Heart left ventricle (tissue), 16 donors: ENCODE results near the gene TOMM20. TPM values are rescaled to one million over a fixed set of nuclear protein-coding genes. Genes with fewer than 3 reads are reported as not detected.
"Not testable (repeated sequence)": the region's sequence is repeated elsewhere in the genome, so short reads cannot be mapped to it uniquely, and the experiment has no call there.

Experiments used
- ATAC-seq, 4 donors: fragments of 200-7000 bp; cut with Tn5 transposase; one replicate each; pipeline ENCODE4 v1.9.1; 2020 to 2022; ENCODE audit warnings: moderate library complexity in 4 of 4, mild to moderate bottlenecking in 3 of 4, moderate number of reproducible peaks in 1 of 4
- DNase-seq, 5 donors: peaks; one replicate each; pipeline ENCODE4 v3.0.0-alpha.2; 2020
- H3K27ac ChIP-seq, 12 donors: fragments of 200-600 bp; sonication (generic) in 4 of 12; one replicate each; pipeline versions ENCODE4 v1.5.0 to v1.8.0; 2016 to 2022; ENCODE audit warnings: mild to moderate bottlenecking in 2 of 12
- H3K27me3 ChIP-seq, 9 donors: fragments of 200-600 bp; sonication (generic) in 2 of 9; one replicate each; pipeline versions ENCODE4 v1.5.1 to v1.8.0; 2016 to 2022; ENCODE audit warnings: mild to moderate bottlenecking in 3 of 9
- H3K36me3 ChIP-seq, 9 donors: fragments of 200-600 bp; sonication (generic) in 2 of 9; one replicate each; pipeline versions ENCODE4 v1.5.0 to v1.8.0; 2018 to 2022; ENCODE audit warnings: mild to moderate bottlenecking in 2 of 9
- H3K4me1 ChIP-seq, 12 donors: fragments of 200-600 bp; sonication (generic) in 4 of 12; one replicate each; pipeline versions ENCODE4 v1.5.0 to v1.8.0; 2016 to 2022; ENCODE audit warnings: mild to moderate bottlenecking in 3 of 12
- H3K4me3 ChIP-seq, 12 donors: fragments of 200-600 bp; sonication (generic) in 4 of 12; one replicate each; pipeline versions ENCODE4 v1.5.0 to v1.8.0; 2017 to 2022; ENCODE audit warnings: mild to moderate bottlenecking in 9 of 12, moderate library complexity in 4 of 12
- H3K9me3 ChIP-seq, 12 donors: fragments of 200-600 bp; sonication (generic) in 4 of 12; one replicate each; pipeline versions ENCODE4 v1.5.0 to v1.8.0; 2016 to 2022; ENCODE audit warnings: mild to moderate bottlenecking in 1 of 12
- POLR2A ChIP-seq, 2 donors: fragments of 450-650 bp; IDR thresholded peaks; one replicate each; pipeline ENCODE4 v1.6.1; 2017; ENCODE audit warnings: antibody characterized with exemption in 2 of 2, mild to moderate bottlenecking in 2 of 2, moderate library complexity in 2 of 2
- WGBS, 4 donors: extraction: QIAGEN DNeasy Blood & Tissue Kit in 2 of 4; methylation state at CpG; one replicate each; pipeline versions ENCODE4 v1.1.5 to v1.1.7; 2013 to 2018; 5-methylcytosine and 5-hydroxymethylcytosine counted together
- intact Hi-C, 10 donors: fragments of 100-400 bp; cut with DNase I; formaldehyde crosslinking; loops; one replicate each; pipeline versions ENCODE4 v1.11.1 to v1.14.2; 2022
- polyA plus RNA-seq, 2 donors: library from polyadenylated mRNA; stranded (reverse); fragments of 200-250 nt; gene quantifications; one replicate each; pipeline ENCODE4 v1.2.3, GENCODE V29; 2013
- total RNA-seq, 9 donors: library from RNA; depleted of rRNA in 2 of 9; stranded (reverse); fragments of >200 nt in 2 of 9; fragmentation: NEBNext Ultra II Directional in 3 of 9; extraction: Animal tissue kit (Norgen Biotek cat#: 25700) in 3 of 9; gene quantifications; one replicate each; pipeline versions ENCODE4 v1.1.0 to v1.2.4, GENCODE V29; 2016 to 2023
- TF ChIP-seq, protein P1 (sequence below), 12 donors: fragments of 200-600 bp; sonication (generic) in 4 of 12; IDR thresholded peaks; one replicate each; pipeline versions ENCODE4 v1.5.0 to v1.8.0; 2018 to 2022; ENCODE audit warnings: antibody characterized with exemption in 12 of 12, mild to moderate bottlenecking in 5 of 12
- donor health status: ischemic (EF 13 %, LVEDD 7.1; RV severe dilation, severe dysfunction).
- donor health status: healthy with polysubstance abuse.
- donor health status: DM: no; HTN: yes; CAD: no.
- donor health status: DM: no; HTN: no; CAD: no.
- donor health status: ischemic (EF 25% LVEDD 6.9; RV normal size, moderate dysfunction).
- donor health status: ischemic (EF 25% LVEDD 5.7; RV mildly dilated, moderate dysfunction).
- donor health status: healthy.
- donor health status: DM: yes; HTN: yes; CAD: no.
- donor health status: ischemic (EF 35%, LVEDD 5.7; RV mildly dilated, moderate dysfunction).
- donor health status: nonischemic (EF 11% LVEDD 7.7; RV severe dilation, severe dysfunction).
- donor health status: DM: yes; HTN: yes; CAD: no.
- donor health status: PGD.
- donor health status: ischemic (EF 29% LVEDD 5.4; RV normal size, mild dysfunction).
- donor health status: nonischemic (EF 23%, LVEDD 6.1; RV moderate dilation, normal function).

TOMM20 gene
- total and polyA plus RNA-seq, 11 donors: 43.0 to 100 (median 82.7) TPM

DNA sequence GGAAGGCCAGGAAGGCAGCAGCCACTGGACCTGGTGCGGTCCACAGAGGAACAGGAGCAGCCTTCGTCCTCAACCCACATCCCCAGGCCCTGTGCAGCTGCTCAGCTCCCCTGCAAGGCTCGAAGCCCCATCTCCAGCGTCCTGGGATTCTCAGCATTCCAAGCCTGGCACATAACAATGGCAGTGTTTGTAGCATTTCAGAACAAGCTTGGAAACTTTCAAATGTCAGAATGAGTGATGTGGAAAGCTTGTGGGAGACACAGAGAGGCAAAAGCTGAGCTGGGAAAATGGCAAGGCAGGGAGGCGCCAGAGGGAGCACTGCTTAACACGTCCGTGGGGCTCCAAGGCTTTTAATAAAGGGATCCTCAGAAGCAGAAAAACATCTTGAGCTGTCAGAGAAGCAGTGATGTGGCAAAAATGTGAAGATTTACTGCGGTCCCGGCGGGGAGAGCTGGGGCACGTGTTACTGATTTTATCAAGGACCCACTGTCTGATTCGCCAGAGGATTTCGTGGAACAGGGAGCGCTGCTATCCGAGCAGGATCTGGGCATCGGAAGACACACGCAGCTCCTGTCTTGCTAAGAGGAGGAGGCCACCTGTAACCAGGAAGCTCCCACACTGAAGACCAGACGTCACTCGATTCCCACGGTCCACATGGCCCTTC, 38.1 kb downstream of the TOMM20 start:
- H3K36me3 ChIP-seq: no peaks in the 10 kb centered on the region
- H3K27me3 ChIP-seq: no peaks in the 10 kb centered on the region
- TF ChIP-seq, protein P1, sequence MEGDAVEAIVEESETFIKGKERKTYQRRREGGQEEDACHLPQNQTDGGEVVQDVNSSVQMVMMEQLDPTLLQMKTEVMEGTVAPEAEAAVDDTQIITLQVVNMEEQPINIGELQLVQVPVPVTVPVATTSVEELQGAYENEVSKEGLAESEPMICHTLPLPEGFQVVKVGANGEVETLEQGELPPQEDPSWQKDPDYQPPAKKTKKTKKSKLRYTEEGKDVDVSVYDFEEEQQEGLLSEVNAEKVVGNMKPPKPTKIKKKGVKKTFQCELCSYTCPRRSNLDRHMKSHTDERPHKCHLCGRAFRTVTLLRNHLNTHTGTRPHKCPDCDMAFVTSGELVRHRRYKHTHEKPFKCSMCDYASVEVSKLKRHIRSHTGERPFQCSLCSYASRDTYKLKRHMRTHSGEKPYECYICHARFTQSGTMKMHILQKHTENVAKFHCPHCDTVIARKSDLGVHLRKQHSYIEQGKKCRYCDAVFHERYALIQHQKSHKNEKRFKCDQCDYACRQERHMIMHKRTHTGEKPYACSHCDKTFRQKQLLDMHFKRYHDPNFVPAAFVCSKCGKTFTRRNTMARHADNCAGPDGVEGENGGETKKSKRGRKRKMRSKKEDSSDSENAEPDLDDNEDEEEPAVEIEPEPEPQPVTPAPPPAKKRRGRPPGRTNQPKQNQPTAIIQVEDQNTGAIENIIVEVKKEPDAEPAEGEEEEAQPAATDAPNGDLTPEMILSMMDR (IDR thresholded peaks at IDR 0.05): no peak
- no peak for TF ChIP-seq POLR2A (IDR thresholded peaks at IDR 0.05)
- intact Hi-C loops: loop anchor here in 2 of 10 donors (5.0 kb wide), 2 partner anchors 593 to 603 kb away; no protein-coding TSS in a partner anchor
- H3K27ac ChIP-seq: no peak overlapping the region
- H3K9me3 ChIP-seq: no peaks in the 10 kb centered on the region
- DNase-seq (no peak), ATAC-seq (no peak)
- 71 to 83% (median 77%) methylated on average over 18 to 20 of the region's 20 CpGs for WGBS, 4 donors
- H3K4me3 ChIP-seq: no peak overlapping the region
- H3K4me1 ChIP-seq: peaks cover 0 to 14% (median 9%) of the 10 kb centered on the region in 12 donors

DNA sequence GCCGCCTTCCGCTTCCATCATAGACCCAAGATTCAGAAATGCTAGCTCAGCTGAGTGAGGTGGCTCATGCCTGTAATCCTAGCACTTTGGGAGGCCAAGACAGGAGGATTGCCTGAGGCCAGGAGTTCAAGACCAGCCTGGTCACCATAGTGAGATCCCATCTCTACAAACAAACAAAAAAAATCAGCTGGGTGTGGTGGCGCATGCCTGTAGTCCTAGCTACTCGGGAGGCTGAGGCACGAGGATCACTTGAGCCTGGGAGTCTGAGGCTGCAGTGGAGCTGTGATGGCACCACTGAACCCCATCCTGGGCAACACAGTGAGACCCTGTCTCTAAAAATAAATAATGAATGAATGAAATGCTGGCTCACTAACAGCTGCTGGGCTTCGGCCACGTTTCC, 39.7 kb downstream of the TOMM20 start:
- TF ChIP-seq, protein P1 (IDR thresholded peaks at IDR 0.05): no peak
- Histone ChIP-seq H3K4me1 (peaks cover 0 to 16% (median 13%) of the 10 kb centered on the region in 12 donors), H3K9me3 (no peaks in the 10 kb centered on the region), H3K4me3 (no peak overlapping the region), H3K27me3 (no peaks in the 10 kb centered on the region), H3K27ac (no peak overlapping the region), H3K36me3 (no peaks in the 10 kb centered on the region)
- ATAC-seq (no peak), DNase-seq (no peak)
- 94 to 97% (median 95%) methylated on average over 6 to 7 of the region's 7 CpGs for WGBS, 4 donors
- intact Hi-C loops: loop anchor here in 2 of 10 donors (2.0 to 10.0 kb wide), 3 partner anchors 204 to 594 kb away; no protein-coding TSS in a partner anchor

DNA sequence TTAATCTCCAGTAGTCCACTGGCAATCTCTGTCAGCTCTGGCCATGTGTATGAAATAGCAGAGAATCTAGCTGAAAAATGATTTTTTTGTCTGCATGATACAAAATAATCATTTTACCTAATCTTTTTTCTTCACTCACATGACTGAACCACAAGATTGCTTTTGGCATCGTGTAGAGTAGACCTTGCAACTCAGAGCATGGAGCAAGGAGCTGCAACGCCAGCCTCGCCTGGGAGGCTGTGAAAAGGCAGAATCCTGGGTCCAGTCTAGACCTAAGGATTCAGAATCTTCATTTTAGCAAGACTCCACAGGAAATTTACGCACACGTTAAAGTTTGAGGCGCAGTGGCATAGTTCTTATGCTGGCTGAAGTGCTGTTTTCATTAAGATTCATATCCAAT, 40.2 kb downstream of the TOMM20 start:
- H3K27me3 ChIP-seq: no peaks in the 10 kb centered on the region
- H3K27ac ChIP-seq: no peak overlapping the region
- intact Hi-C loops: loop anchor here in 2 of 10 donors (2.0 to 10.0 kb wide), 3 partner anchors 204 to 594 kb away; no protein-coding TSS in a partner anchor
- H3K4me3 ChIP-seq: no peak overlapping the region
- TF ChIP-seq, protein P1 (IDR thresholded peaks at IDR 0.05): no peak
- TF ChIP-seq POLR2A (IDR thresholded peaks at IDR 0.05): no peak
- WGBS, 4 donors: 86 to 91% (median 90%) methylated on average over 6 of the region's 6 CpGs
- no peak for DNase-seq
- H3K9me3 ChIP-seq: no peaks in the 10 kb centered on the region
- H3K36me3 ChIP-seq: no peaks in the 10 kb centered on the region
- ATAC-seq: no peak
- H3K4me1 ChIP-seq: peaks cover 0 to 16% (median 13%) of the 10 kb centered on the region in 12 donors

DNA sequence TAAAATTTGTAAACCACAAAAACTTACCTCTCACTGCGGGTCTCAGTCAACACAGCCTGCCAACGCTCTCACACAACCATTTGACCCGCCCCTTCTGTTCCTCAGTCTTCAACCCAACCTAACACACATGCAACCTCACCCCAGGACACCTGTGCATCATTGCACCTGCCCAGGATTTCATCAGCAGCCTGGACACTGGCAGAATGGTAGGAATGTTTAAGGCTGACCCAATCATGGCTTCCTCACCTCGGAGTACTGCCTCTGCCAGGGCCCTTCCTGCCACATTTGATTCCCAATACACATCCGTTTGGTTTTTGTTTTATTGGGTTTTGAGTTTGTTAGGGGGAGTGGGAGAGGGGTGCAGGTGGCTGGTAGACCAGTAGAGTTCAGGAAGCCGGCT, 40.7 kb downstream of the TOMM20 start:
- Histone ChIP-seq H3K9me3 (no peaks in the 10 kb centered on the region), H3K27me3 (no peaks in the 10 kb centered on the region), H3K4me3 (no peak overlapping the region), H3K27ac (no peak overlapping the region), H3K36me3 (no peaks in the 10 kb centered on the region), H3K4me1 (peaks cover 0 to 16% (median 14%) of the 10 kb centered on the region in 12 donors)
- TF ChIP-seq, protein P1 (IDR thresholded peaks at IDR 0.05): no peak
- TF ChIP-seq POLR2A (IDR thresholded peaks at IDR 0.05): no peak
- ATAC-seq (no peak), DNase-seq (no peak)
- intact Hi-C loops: loop anchor here in 2 of 10 donors (2.0 to 10.0 kb wide), 3 partner anchors 203 to 593 kb away; no protein-coding TSS in a partner anchor
- WGBS, 4 donors: 93 to 96% (median 94%) methylated on average over 6 of the region's 6 CpGs

DNA sequence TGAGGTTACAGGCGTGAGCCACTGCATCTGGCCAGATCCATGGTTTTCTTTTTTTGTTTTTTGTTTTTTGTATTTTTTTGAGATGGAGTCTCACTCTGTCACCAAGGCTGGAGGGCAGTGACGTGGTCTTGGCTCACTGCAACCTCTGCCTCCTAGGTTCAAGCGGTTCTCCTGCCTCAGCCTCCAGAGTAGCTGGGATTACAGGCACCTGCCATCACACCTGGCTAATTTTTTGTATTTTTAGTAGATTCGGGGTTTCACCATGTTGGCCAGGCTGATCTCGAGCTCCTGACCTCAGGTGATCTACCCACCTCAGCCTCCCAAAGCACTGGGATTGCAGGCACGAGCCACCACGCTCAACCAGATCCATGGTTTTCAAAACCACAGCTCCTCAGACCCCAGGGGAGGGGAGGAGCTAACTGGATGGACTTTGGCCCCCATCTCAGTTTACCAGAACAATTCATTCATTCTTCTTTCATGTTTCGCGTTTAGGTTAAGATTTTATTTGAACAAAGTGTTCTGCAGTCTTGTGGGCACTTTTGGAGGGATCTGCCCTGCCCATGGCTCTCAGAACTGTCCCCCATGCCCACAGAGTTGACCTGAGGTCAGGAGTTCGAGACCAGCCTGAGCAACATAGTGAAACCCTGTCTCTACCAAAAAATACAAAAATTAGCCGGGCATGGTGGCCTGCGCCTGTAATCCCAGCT, 43.1 kb downstream of the TOMM20 start:
- 91 to 96% (median 94%) methylated on average over 12 of the region's 12 CpGs for WGBS, 4 donors
- H3K9me3 ChIP-seq, H3K4me3 ChIP-seq, ATAC-seq, H3K36me3 ChIP-seq, DNase-seq, H3K27ac ChIP-seq, H3K27me3 ChIP-seq: not testable (repeated sequence)
- intact Hi-C loops: loop anchor here in 4 of 10 donors (2.0 to 10.0 kb wide), 4 partner anchors 201 to 587 kb away; no protein-coding TSS in a partner anchor
- H3K4me1 ChIP-seq: peaks cover 0 to 27% (median 22%) of the 10 kb centered on the region in 12 donors

DNA sequence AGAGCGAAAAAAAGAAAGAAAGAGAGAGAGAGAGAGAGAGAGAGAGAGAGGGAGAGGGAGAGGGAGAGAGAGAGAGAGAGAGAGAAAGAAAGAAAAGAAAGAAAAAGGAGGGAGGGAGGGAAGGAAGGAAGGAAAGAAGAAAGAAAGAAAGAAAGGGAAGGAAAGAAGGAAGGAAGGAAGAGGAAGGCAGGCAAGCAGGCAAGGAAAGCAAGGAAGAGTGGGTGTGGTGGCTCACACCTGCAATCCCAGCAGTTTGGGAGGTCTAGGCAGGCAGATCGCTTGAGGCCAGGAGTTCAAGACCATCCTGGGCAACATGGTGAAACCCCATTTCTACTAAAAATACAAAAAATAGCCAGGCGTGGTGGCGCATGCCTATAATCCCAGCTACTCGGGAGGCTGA, 47.8 kb downstream of the TOMM20 start:
- H3K4me3 ChIP-seq, H3K36me3 ChIP-seq, H3K9me3 ChIP-seq, ATAC-seq, DNase-seq, H3K27me3 ChIP-seq: not testable (repeated sequence)
- WGBS, 4 donors: 93 to 97% (median 94%) methylated on average over 5 of the region's 5 CpGs
- Histone ChIP-seq H3K27ac (peak overlapping the region in 3 of 12 donors; percentile 7 to 29 (median 17)), H3K4me1 (peaks cover 0 to 74% (median 49%) of the 10 kb centered on the region in 12 donors)
- intact Hi-C loops: loop anchor here in 7 of 10 donors (5.0 to 10.0 kb wide), 6 partner anchors 33 to 483 kb away; partner anchors contain the start of gene IRF2BP2 (in 3 of the 7)
